CD14-positive monocyte (primary cell): ENCODE measurements around the gene TMEM51. TPM values are rescaled to one million over a fixed set of nuclear protein-coding genes. Genes with fewer than 3 reads are reported as not detected.

Experiments
- DNase-seq, 3 donors: peaks; one replicate each; pipeline ENCODE4 v3.0.0-alpha.2; 2011 to 2022
- H2AFZ ChIP-seq: 2 replicates; pipeline ENCODE4 v1.6.0; 2012; ENCODE audit warnings: mild to moderate bottlenecking, low read depth, low read length, inconsistent platforms; ENCODE audit not compliant: insufficient read depth, poor library complexity, severe bottlenecking
- H3K27ac ChIP-seq, 2 donors: 1 replicate in 1 of 2; 2 replicates in 1 of 2; pipeline ENCODE4 v1.5.1; 2012 to 2013; ENCODE audit warnings: low read length in 2 of 2, control low read depth in 1 of 2, inconsistent platforms in 1 of 2, low read depth in 1 of 2, mild to moderate bottlenecking in 1 of 2
- H3K27me3 ChIP-seq, 2 donors: one replicate each; pipeline versions ENCODE4 v1.6.0 to v1.6.1; 2011 to 2013; ENCODE audit warnings: low read length in 2 of 2; ENCODE audit not compliant: control insufficient read depth in 2 of 2, insufficient read depth in 2 of 2
- H3K36me3 ChIP-seq, 2 donors: replicated peaks in 1 of 2; 1 replicate in 1 of 2; 2 replicates in 1 of 2; pipeline versions ENCODE4 v1.5.1 to v1.6.1; 2012 to 2013; ENCODE audit warnings: low read length in 2 of 2, control low read depth in 1 of 2, inconsistent platforms in 1 of 2, mild to moderate bottlenecking in 1 of 2; ENCODE audit not compliant: insufficient read depth in 2 of 2, control insufficient read depth in 1 of 2
- H3K4me1 ChIP-seq, 2 donors: 1 replicate in 1 of 2; 2 replicates in 1 of 2; pipeline versions ENCODE4 v1.5.1 to v1.6.1; 2012 to 2013; ENCODE audit warnings: low read length in 2 of 2, control low read depth in 1 of 2, inconsistent platforms in 1 of 2, mild to moderate bottlenecking in 1 of 2, moderate library complexity in 1 of 2; ENCODE audit not compliant: insufficient read depth in 2 of 2, control insufficient read depth in 1 of 2
- H3K4me2 ChIP-seq: replicated peaks from 2 replicates; pipeline ENCODE3; 2012; ENCODE audit warnings: low read length, moderate library complexity, mild to moderate bottlenecking; ENCODE audit not compliant: poor library complexity, severe bottlenecking; ENCODE audit errors: extremely low read depth
- H3K4me3 ChIP-seq, 3 experiments: fragments of 200-600 bp in 1 of 3; sonication (generic) in 1 of 3; replicated peaks in 1 of 3; 1 replicate in 2 of 3; 2 replicates in 1 of 3; pipeline ENCODE4 v1.5.1; 2011 to 2013; ENCODE audit warnings: low read length in 3 of 3, mild to moderate bottlenecking in 3 of 3, control low read depth in 2 of 3, low read depth in 2 of 3, inconsistent platforms in 1 of 3, moderate library complexity in 1 of 3
- H3K79me2 ChIP-seq: 2 replicates; pipeline ENCODE4 v1.6.0; 2012; ENCODE audit warnings: mild to moderate bottlenecking, control low read depth, inconsistent platforms, low read length, moderate library complexity; ENCODE audit not compliant: insufficient read depth
- H3K9ac ChIP-seq: 2 replicates; pipeline ENCODE4 v1.6.0; 2017; ENCODE audit warnings: low read length, mild to moderate bottlenecking; ENCODE audit not compliant: insufficient read depth, poor library complexity, severe bottlenecking
- H3K9me3 ChIP-seq, 2 donors: replicated peaks in 1 of 2; 1 replicate in 1 of 2; 2 replicates in 1 of 2; pipeline versions ENCODE4 v1.5.1 to v1.6.1; 2012 to 2013; ENCODE audit warnings: low read length in 2 of 2, control low read depth in 1 of 2; ENCODE audit not compliant: control insufficient read depth in 1 of 2, insufficient read depth in 1 of 2
- H4K20me1 ChIP-seq: 2 replicates; pipeline ENCODE4 v1.6.0; 2012; ENCODE audit warnings: mild to moderate bottlenecking, low read length, control low read depth, moderate library complexity; ENCODE audit not compliant: insufficient read depth
- H3K27ac Mint-ChIP-seq, 7 donors: one replicate each; pipeline ENCODE4 v1.8.0; 2020; ENCODE audit warnings: mild to moderate bottlenecking in 7 of 7, mixed read lengths in 7 of 7, moderate library complexity in 6 of 7, inconsistent platforms in 2 of 7
- H3K27me3 Mint-ChIP-seq, 3 donors: one replicate each; pipeline ENCODE4 v1.8.0; 2021 to 2022; ENCODE audit warnings: low read depth in 3 of 3, mild to moderate bottlenecking in 3 of 3, mixed read lengths in 3 of 3, moderate library complexity in 3 of 3, inconsistent platforms in 1 of 3
- H3K36me3 Mint-ChIP-seq, 2 donors: one replicate each; pipeline ENCODE4 v1.8.0; 2020; ENCODE audit warnings: mixed read lengths in 2 of 2, inconsistent platforms in 1 of 2, mild to moderate bottlenecking in 1 of 2
- H3K4me1 Mint-ChIP-seq: one replicate; pipeline ENCODE4 v1.8.0; 2020; ENCODE audit warnings: mild to moderate bottlenecking, mixed read lengths
- H3K4me3 Mint-ChIP-seq, 2 donors: one replicate each; pipeline ENCODE4 v1.8.0; 2020; ENCODE audit warnings: mild to moderate bottlenecking in 2 of 2, mixed read lengths in 2 of 2, moderate library complexity in 1 of 2
- H3K9me3 Mint-ChIP-seq, 7 donors: one replicate each; pipeline ENCODE4 v1.8.0; 2020 to 2022; ENCODE audit warnings: mixed read lengths in 7 of 7, mild to moderate bottlenecking in 6 of 7, moderate library complexity in 6 of 7, inconsistent platforms in 2 of 7
- CTCF ChIP-seq: fragments of 200-600 bp; IDR thresholded peaks from one replicate; pipeline ENCODE4 v1.8.0; 2022; ENCODE audit warnings: antibody characterized with exemption, mild to moderate bottlenecking
- WGBS: methylation state at CpG from one replicate; pipeline ENCODE4 v1.1.5; 2013; ENCODE audit warnings: missing lambda C conversion rate; ENCODE audit not compliant: insufficient coverage; 5-methylcytosine and 5-hydroxymethylcytosine counted together
- intact Hi-C, 2 donors: fragments of 100-400 bp; cut with micrococcal nuclease; formaldehyde crosslinking; loops; one replicate each; pipeline versions ENCODE4 v1.15.0 to v1.15.1; 2023
- polyA plus RNA-seq, 3 donors: library from polyadenylated mRNA; depleted of rRNA in 1 of 3; unstranded in 2 of 3; stranded (reverse) in 1 of 3; fragments of 300-500 nt in 2 of 3; fragments of >200 nt in 1 of 3; fragmentation: Illumina TruSeq in 2 of 3; gene quantifications; 1 replicate in 2 of 3; 2 replicates in 1 of 3; pipeline ENCODE4 v1.2.3, GENCODE V29; 2012 to 2021

TMEM51 gene
- polyA plus RNA-seq, 3 donors: 1.2 to 2.5 (median 2.1) TPM

DNA sequence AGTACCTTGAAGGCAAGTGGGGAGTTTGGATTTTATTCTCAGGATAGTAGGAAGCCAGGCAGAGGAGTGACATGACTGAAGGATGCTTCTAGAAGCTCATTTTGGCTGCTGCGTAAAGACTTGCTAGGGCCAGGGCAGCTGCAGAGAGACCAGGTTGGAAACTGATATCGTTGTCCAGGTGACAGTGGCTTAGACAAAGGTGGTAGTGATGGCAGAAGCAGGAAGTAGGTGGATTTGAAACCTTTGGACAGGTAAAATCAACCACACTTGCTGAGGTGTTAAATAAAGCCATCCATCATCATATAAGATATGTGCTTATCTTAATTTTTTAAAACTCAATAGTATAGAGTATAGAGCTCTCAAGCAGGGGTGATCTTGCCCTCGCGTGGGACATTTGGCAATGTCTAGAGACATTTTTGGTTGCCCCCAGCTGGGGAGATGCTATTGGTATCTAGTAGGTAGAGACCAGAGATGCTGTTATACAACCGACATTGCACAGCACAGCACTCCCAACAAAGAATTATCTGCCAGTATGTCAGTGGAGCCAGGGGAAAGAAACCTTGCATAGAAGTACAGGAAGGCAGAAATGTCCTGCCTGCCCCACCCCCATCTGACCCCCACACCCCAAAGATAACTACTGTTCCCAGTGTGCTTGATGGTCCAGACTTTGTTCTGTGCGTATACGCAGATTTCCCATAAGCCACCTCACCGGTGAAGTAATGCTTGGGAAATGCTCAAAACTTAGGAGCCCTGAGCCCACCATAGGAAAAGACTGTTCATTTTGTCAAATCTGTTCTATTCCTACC, 31.1 kb downstream of the TMEM51 start:
- Histone ChIP-seq H3K4me1 (peaks cover 4 to 9% of the 10 kb centered on the region in 2 donors), H3K79me2 (no peaks in the 10 kb centered on the region), H3K9ac (no peak overlapping the region), H4K20me1 (no peaks in the 10 kb centered on the region), H3K9me3 (no peaks in the 10 kb centered on the region), H3K4me2 (no peak overlapping the region), H3K4me3 (no peak overlapping the region), H3K36me3 (no peaks in the 10 kb centered on the region), H2AFZ (no peak overlapping the region), H3K27ac (no peak overlapping the region), H3K27me3 (no peaks in the 10 kb centered on the region)
- Mint-ChIP-seq H3K4me3 (no peak overlapping the region), H3K4me1 (peaks cover 7% of the 10 kb centered on the region), H3K36me3 (no peaks in the 10 kb centered on the region), H3K27me3 (peaks cover 4 to 6% (median 5%) of the 10 kb centered on the region in 3 donors), H3K9me3 (peaks cover 0 to 2% (median 0%) of the 10 kb centered on the region in 7 donors), H3K27ac (no peak overlapping the region)
- no peak for DNase-seq
- intact Hi-C loops: no loop called here
- WGBS: 100% methylated on average over 1 of the region's 8 CpGs
- TF ChIP-seq CTCF: no peak

DNA sequence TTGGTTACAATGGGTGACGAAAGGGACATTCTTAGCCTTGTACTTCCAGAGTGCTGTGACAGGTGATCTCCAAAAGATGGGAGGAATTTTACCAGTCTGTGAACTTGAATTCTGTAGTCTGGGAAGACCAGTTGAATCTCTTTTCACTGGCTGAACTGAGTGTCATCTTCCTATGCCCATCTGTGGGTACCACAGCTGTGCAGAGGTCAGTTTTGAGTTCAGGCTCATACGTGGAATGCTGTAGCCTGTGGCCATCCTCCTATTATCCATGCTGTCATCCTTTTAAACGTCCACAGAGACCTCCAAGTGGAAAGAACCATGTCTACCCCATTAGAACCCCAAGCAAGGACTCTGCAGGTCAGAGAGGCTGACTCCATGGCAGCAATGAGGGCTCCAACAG, 32.1 kb downstream of the TMEM51 start:
- Mint-ChIP-seq H3K9me3 (peaks cover 0 to 2% (median 0%) of the 10 kb centered on the region in 7 donors), H3K36me3 (no peaks in the 10 kb centered on the region), H3K4me1 (peaks cover 7% of the 10 kb centered on the region), H3K27ac (no peak overlapping the region), H3K4me3 (no peak overlapping the region), H3K27me3 (peaks cover 3 to 6% (median 5%) of the 10 kb centered on the region in 3 donors)
- H3K4me1 ChIP-seq: peaks cover 4 to 9% of the 10 kb centered on the region in 2 donors
- intact Hi-C loops: no loop called here
- no peak for DNase-seq
- 76% methylated on average over 2 of the region's 3 CpGs for WGBS
- no peaks in the 10 kb centered on the region for H3K79me2 ChIP-seq
- no peaks in the 10 kb centered on the region for H3K27me3 ChIP-seq
- H3K9me3 ChIP-seq: no peaks in the 10 kb centered on the region
- no peak overlapping the region for H3K27ac ChIP-seq
- H4K20me1 ChIP-seq: no peaks in the 10 kb centered on the region
- no peak overlapping the region for H3K4me2 ChIP-seq
- H3K4me3 ChIP-seq: no peak overlapping the region
- no peaks in the 10 kb centered on the region for H3K36me3 ChIP-seq
- TF ChIP-seq CTCF: no peak
- no peak overlapping the region for H2AFZ ChIP-seq
- no peak overlapping the region for H3K9ac ChIP-seq
